ENCODE results near the gene CDK5.
"Not testable (repeated sequence)": the region's sequence is repeated elsewhere in the genome, so short reads cannot be mapped to it uniquely, and the experiment has no call there.

Gene CDK5

GRCh38 chr7:151033864-151034249 lies 23.8 kb downstream of the CDK5 start:
- DNase-seq (ENCODE audit: low spot score) = no peak

DNA sequence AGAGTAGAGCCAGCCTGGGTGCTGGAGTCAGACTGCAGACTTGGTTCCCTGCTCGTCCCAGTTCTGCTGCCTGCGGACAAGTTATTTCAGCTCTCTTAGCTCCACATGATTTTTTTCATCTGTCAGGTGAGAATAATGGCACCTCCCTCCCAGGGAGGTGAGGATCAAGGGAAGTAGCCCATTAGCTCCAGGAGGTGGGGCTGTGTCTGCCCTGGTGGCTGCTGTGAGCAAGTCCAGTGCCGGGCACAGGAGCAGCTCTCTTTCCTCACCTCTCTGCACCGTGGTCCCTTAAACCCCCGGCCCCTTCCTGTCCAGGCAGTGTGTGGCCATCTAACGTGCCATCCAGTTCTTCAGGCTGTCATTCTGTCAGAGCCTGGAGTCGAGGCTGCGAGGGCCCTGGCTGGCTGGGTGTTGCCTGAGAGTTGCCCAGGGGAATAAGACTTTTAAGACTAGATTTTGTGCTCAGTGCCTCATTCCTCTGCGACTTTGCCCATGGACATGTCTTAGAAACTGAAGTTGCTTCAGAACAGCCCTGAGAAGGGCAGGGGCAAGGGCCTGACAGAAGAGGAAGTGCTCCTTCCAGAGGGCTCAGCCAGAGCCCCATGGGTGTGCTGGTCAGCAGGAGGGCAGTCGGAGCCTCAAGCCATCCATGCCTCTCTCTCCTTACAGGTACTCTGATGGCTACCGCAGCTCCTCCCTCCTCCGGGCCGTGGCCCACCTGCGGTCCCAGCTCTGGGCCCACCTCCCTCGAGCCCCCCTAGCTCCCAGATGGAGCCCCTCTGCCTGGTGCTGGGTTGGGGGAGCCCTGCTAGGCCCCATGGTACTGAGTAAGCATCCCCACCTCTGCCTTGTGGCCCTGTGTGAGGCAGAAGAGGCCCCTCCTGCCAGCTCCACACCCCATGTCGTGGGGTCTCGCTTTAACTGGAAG lies 24.5 kb downstream of the CDK5 start:
- DNase-seq (ENCODE audit: low spot score) = no peak

GRCh38 chr7:151031011-151031410 lies 26.7 kb downstream of the CDK5 start:
- DNase-seq (ENCODE audit: low spot score) = no peak

GRCh38 chr7:151028948-151029501 lies 28.7 kb downstream of the CDK5 start:
- DNase-seq (ENCODE audit: low spot score) = no peak

GRCh38 chr7:151028131-151028947 lies 29.4 kb downstream of the CDK5 start, which contains the start of gene ABCB8:
TSS of gene ABCB8 (plus strand) at chr7:151028450. CDS start at chr7:151028516, 66 bp downstream.
- peak; percentile 98 for DNase-seq (ENCODE audit: low spot score)

- not testable (repeated sequence) for DNase-seq (ENCODE audit: low spot score)
Measured at GRCh38 chr7:151027728-151028130, 30.0 kb downstream of the CDK5 start.

DNA sequence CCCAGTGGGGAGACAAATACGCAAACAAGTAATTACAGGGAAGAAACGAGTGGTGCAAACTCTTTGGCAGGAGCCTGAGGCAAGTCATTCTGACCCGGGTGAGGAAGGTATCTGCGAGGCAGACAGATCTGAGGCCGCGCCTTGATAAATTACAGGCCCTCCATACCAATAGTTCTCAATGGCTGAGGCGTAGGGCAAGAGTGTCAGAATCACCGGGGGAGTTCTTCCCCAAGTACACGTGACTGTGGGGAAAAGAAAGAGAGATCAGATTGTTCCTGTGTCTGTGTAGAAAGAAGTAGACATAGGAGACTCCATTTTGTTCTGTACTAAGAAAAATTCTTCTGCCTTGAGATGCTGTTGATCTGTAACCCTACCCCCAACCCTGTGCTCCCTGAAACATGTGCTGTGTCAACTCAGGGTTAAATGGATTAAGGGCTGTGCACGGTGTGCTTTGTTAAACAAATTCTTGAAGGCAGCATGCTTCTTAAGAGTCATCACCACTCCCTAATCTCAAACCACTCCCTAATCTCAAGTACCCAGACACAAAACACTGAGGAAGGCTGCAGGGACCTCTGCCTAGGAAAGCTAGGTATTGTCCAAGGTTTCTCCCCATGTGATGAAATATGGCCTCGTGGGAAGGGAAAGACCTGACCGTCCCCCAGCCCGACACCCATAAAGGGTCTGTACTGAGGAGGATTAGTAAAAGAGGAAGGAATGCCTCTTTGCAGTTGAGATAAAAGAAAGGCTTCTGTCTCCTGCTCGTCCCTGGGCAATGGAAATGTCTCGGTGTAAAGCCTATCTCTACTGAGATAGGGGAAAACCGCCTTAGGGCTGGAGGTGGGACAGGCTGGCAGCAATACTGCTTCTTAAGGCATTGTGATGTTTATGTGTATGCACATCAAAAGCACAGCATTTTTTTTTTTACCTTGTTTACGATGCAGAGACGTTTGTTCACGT lies 30.6 kb downstream of the CDK5 start:
- not testable (repeated sequence) for DNase-seq (ENCODE audit: low spot score)

GRCh38 chr7:151025924-151026671 lies 31.6 kb downstream of the CDK5 start:
- DNase-seq (ENCODE audit: low spot score) = no peak

GRCh38 chr7:151024435-151025056 lies 33.2 kb downstream of the CDK5 start, which contains the start of gene ATG9B:
TSS of gene ATG9B (minus strand) at chr7:151024494. CDS start at chr7:151024423, 71 bp downstream.
- DNase-seq (ENCODE audit: low spot score) = no peak

DNA sequence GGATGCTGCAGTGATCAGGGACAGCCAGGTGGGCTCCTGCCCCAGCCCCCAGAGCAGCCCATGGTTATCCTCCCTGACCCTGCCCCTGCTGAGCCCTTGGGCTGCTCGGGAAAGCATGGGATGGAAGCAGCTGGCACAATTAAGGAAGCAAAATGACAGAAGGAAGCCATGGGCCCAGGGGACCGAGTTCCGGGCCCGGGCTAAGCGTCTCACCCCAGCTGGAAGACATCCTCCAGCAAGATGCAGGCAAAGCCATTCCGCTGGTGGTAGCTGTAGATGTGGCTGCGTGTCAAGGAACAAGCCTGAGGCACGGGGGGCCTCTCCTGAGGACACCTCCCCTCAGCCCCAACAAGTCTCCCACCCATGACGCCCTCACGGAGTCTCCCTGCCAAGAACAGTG lies 34.5 kb downstream of the CDK5 start:
- DNase-seq (ENCODE audit: low spot score) = no peak

GRCh38 chr7:151020231-151020630 lies 37.5 kb downstream of the CDK5 start:
- no peak for DNase-seq (ENCODE audit: low spot score)

GRCh38 chr7:151019130-151019447 lies 38.6 kb downstream of the CDK5 start:
- no peak for DNase-seq (ENCODE audit: low spot score)

DNA sequence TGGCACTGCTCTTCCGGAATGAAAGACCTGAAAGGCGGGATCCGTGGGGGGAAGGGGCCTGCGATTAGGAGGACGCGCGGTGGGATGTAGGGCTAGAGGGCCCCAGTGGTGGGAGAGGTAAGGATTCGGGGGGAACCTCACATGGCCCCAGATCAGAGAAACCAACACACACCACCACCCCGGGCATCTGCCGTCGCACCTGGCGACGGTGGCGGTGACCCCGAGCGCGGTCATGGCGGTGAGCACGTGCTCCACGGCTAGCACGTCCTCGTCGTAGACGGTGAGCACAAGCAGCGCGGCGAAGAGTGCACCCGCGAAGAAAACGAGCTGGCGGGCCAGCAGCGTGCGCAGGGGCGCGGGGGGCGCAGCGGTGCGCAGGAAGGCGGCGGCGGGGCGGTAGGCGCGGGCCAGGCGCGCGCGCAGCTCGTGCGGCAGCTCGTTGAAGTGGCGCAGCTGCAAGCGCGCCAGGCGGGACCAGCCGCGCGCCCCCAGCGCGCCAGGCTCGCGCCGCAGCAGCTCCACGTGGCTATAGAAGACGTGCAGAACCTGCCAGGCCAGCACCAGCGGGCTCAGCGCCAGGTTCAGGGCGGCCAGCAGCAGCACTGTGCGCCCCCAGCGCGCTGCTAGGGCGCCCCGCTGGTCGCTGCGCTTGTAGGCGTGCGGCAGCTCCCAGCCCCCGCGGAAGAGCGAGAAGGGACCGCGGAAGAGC lies 39.1 kb downstream of the CDK5 start:
- peak; percentile 58 for DNase-seq (ENCODE audit: low spot score)

GRCh38 chr7:151017953-151018420 lies 39.7 kb downstream of the CDK5 start:
- peak; percentile 84 for DNase-seq (ENCODE audit: low spot score)

DNA sequence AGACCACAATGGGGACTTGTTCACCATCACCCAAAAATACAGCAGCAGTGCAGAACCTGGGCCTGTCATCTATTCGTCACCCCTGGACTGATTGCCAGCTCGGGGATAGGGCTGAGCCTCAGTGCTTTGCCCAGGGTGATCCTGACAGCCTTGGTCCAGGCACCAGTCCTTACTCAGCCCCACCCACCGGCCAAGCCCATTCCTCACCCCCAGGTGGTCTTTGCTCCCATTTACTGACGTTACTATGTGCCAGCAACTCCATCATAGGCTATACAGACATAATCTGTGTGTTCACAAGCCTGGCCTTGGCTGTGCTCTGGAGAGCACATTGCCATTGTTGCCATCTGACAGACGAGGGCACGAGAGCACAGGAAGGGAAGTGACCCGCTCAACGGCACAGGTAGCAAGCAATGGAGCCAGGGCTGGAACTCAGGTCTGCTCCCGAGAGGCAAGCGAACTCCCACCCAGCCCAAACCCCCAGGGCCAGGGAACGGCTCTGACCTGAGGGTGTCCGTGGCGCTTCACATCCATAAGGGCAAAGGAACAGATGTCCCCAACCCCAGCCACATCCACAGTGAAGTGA lies 40.2 kb downstream of the CDK5 start:
- no peak for DNase-seq (ENCODE audit: low spot score)

- DNase-seq (ENCODE audit: low spot score) = no peak
Measured at GRCh38 chr7:151016942-151017341, 40.8 kb downstream of the CDK5 start.

DNA sequence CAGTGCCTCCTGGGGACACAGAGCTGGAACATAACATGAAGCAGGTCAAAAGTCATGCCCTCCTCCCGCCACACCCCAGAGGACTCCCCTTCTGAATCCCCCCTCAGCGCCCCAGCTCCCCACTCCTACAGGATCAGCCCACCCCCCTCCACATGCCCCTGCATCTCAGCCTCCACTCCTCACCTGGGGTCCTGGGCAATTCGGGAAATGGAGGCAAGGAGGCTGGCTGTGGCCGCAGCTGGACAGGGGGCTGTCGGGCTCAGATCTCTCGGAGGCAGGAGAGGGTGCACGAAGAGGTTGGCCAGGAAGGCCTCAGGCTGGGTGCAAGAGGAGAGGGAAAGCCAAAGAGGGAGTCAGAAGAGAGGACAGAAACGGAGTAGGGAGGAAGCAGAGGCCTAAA lies 41.2 kb downstream of the CDK5 start:
- DNase-seq (ENCODE audit: low spot score) = no peak

GRCh38 chr7:151015967-151016366 lies 41.7 kb downstream of the CDK5 start:
- DNase-seq (ENCODE audit: low spot score) = no peak

DNA sequence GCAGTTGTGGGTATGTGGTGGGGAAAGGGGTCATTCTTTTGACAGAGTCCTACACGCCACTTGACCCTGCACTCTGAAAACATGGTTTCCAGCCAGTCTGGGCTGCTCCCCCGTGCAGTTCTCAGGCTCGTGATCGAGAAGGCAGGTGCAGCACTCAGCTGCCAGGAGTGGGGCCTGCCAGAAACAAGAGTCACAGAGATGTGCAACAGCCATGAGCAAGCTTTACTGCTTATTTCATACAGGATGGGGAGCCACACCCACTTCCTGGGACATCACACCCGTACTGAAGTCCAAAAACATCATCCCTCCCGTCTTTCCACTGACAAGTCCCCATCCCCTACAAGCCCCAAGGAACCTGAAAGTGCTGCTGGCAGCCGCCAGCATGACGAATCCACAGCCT lies 42.7 kb downstream of the CDK5 start:
- no peak for DNase-seq (ENCODE audit: low spot score)
